H4 (cell line): ENCODE measurements around the gene PITPNM1. TPM values are rescaled to one million over a fixed set of nuclear protein-coding genes. Genes with fewer than 3 reads are reported as not detected.
A peak's percentile ranks its signal among the peaks of the same experiment; 100 is the strongest.
"Not testable (repeated sequence)": the region's sequence is repeated elsewhere in the genome, so short reads cannot be mapped to it uniquely, and the experiment has no call there.

Experiments
- DNase-seq: peaks from one replicate; pipeline ENCODE4 v3.0.0-alpha.2; 2015; ENCODE audit warnings: low spot score
- total RNA-seq: library from RNA; depleted of rRNA; stranded (reverse); fragments of >200 nt; shearing (Covaris generic); gene quantifications from 2 replicates; pipeline ENCODE4 v1.2.3, GENCODE V29; 2014

Gene PITPNM1
- total RNA-seq, 1 experiment from 2014 or later = 13.7 TPM

GRCh38 chr11:67466367-67466766 is 38.8 kb downstream of the PITPNM1 start:
- no peak for DNase-seq

DNA sequence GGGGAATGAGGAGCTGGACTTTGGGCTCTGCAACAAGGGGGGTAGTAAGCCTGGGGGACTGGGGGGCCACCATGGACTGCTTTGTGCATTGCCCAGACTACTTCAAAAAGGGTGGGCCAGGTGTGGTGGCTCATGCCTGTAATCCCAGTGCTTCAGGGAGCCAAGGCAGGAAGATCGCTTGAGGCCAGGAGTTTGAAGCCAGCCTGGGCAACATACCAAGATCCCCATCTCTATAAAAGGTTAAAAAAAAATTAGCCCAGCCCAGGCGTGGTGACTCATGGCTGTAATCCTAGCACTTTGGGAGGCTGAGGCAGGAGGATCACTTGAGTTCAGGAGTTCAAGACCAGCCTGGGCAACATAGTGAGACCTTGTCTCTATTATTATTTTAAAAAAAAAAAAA is 39.6 kb downstream of the PITPNM1 start:
- not testable (repeated sequence) for DNase-seq

- DNase-seq = no peak
Observed at GRCh38 chr11:67465189-67465510, 40.0 kb downstream of the PITPNM1 start.

DNA sequence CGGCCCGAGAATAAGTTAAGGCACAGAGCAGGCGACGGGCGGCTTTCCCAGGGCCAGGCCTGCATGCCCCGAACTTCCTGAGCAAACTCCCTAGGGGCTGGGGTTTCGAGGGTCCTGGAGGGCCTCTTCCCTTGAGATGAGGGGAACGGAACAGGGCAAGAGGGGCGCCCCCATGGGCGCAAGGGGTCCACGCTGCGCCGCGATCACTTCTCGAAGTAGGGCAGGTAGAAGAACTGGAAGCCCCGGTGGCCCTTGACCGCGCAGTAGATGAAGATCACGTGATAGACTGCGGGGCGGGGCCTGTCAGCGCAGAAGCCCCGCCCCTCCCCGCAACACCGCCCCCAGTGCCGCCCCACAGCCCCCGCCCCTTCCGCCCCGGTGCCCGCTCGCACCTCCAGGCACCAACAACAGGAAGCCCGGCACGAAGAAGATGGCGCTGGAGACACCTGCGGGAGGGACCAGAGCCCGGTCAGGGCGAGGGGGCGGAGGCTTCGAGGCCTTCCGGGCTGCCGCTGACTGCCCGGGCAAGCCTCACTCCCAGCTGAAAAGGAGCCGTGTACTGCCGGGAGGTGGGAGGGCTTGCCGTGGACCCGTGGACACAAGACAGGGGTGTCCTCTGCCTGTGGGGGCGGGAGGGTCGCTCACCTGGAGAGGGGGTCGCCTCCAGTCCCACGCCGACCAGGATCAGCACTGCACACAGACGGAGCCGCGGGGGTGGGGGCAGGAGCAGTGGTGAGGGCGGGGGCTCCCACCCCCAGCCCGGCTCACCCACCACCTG is 40.6 kb downstream of the PITPNM1 start:
- peak; percentile 67 for DNase-seq

GRCh38 chr11:67463680-67464410 is 41.3 kb downstream of the PITPNM1 start:
- DNase-seq = peak; percentile 83

- no peak for DNase-seq
Observed at GRCh38 chr11:67463186-67463585, 42.0 kb downstream of the PITPNM1 start.

- DNase-seq = no peak
Observed at GRCh38 chr11:67458266-67458665, 46.9 kb downstream of the PITPNM1 start.

- no peak for DNase-seq
Observed at GRCh38 chr11:67457453-67457852, 47.7 kb downstream of the PITPNM1 start.

- DNase-seq = no peak
Observed at GRCh38 chr11:67456068-67456705, 49.0 kb downstream of the PITPNM1 start.

DNA sequence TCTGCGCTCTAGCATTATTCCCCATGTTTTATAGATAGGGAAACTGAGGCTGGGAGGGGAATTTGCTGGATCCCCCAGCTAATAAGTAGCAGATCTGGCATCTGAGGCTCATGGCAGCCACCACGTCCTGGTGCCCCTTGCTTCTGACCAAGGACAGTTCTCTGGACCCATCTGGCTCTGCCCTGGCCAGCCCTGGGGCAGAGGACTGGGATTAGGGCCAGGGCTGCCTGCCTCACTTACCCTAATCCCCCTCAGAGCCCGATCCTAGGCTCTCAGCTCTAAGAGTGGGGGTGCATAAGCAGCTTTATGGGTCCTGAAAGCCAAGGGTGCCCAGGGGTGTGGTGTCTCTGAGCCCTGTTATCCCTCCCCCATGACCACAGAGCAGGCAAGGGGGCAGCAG is 50.1 kb downstream of the PITPNM1 start, which contains the start of gene CABP4:
Gene CABP4, plus strand, starts transcription at position 301 of the 400 bp plus-strand sequence. Its CDS starts 70 bp downstream, at position 371.
- DNase-seq = no peak

GRCh38 chr11:67453816-67454732 is 51.1 kb downstream of the PITPNM1 start:
- no peak for DNase-seq

DNA sequence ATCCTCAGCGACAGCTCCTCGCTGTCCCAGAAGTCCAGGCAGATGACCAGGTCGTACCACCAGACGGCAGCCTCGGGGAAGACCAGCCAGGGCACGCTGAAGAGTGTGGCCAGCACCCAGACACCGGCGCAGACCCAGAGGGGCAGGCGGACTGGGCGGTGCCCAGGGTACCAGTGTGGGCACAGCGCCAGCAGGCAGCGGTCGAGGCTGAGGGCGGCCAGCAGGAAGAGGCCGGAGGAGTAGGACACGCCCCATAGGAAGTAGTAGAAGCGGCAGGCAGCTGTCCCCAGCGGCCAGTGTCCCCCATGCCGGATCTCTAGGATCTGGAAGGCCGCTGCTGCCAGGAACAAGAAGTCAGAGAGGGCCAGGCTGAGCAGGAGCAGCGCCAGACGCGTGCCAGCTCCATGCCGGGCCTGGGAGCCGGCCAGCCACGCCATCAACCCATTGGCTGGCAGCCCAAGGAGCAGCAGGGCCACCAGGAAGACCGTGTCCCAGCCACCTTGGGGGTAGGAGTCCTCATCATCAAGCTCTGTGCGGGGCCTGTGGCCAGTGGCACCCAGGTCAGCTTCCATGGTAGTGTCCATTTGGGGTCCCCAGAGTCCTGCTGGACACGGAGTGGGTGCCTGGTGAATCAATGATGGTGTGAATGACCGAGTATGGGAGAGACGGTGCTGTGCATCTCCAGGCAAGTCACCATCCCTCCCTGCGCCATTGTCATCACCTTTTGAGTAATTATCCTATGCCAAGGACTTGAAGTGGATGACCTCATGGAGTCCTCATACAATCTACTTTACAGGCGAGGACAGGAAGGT is 52.8 kb downstream of the PITPNM1 start, which contains the start of gene GPR152:
Gene GPR152, minus strand, starts transcription at position 589 of the 812 bp plus-strand sequence. Its CDS starts 5 bp downstream, at position 584.
- no peak for DNase-seq

DNA sequence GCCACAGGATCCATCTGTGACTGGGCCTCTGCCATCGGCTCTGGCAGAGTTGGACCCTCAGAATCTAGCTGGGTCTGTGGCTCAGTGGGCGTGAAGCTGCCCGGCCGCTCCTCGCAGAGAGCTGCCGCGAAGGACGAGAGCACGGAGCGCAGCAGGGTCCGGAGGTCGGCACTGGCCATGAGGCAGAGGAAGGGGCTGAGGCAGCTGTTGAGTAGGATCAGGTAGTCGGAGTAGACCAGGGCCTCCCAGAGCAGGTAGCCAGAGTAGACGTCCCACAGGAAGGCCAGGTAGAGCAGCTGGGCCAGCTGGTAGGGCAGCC is 53.5 kb downstream of the PITPNM1 start:
- no peak for DNase-seq

DNA sequence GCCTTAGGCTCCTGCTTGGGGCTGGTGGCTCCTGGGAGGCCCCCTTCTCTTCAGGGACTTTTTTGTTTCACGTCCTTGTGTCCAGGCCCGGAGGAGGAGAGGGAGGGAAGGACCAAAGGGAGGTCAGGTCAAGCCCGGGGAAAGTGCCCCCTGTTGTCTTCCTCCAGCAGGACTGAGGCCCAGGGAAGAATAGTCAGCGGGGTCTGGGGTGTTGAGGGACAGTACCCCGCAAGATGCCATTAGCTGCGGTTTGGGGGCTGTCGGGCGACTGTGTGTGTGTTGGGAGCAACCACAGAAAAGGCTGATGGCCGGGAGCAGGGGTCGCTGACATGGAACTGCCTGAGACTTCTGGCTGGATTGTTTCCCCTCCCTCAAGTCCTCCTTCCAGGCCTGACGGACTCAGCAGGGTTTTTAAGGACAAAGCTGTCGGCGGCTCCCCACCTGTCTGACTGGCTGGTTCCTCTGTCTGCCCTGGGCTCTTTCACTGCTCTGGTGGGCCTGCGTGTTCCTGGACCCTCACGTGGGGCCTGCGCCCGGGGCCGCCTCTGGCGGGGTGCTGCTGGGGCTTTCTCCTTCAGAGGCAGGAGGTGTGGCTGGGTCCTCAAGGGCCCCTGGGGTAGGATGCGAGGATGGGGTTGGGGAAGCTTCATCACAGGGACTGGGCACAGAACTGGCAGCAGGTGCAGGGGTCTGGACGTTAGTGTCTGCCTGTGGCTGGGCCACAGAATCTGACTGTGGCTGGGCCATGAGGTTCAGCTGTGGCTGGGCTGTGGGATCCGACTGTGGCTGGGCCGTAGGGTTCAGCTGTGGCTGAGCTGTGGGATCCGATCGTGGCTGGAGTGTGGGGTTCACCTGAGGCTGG is 54.1 kb downstream of the PITPNM1 start:
- no peak for DNase-seq

- no peak for DNase-seq
Observed at GRCh38 chr11:67449116-67449844, 55.9 kb downstream of the PITPNM1 start.

DNA sequence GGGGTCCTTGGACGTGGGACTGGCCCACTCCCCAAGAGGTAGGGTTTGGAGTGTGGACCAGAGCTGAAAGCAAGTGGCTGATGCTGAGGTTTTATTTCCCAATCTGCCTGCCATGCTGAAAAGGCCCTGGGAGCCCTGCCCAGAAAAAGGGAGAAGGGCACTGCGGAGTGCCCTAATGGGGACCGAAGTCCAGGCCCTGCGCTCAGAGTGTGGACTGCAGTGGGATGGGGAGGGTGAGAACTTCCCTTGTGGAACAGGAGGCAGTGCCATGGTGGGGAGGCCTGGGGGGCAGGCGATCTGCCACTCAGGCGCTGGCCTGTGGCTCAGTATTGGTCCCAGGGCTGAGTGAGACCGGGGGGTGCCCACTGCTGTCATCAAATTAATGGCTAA is 56.9 kb downstream of the PITPNM1 start:
- no peak for DNase-seq

DNA sequence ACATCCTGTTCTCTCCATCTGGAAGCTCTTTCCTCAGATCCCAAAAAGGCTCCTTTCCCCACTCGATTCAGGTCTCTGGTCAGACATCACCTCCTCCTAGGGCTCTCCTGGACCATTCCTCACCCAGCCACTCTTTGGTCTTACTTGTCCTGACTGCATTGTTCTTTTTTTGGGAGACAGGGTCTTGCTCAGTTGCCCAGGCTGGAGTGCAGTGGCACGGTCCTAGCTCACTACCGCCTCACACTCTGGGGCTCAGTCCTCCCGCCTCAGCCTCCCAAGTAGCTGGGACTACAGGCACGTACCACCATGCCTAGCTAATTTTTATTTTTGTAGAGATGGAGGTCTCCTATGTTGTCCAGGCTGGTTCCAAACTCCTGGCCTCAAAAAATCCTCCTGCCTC is 59.6 kb downstream of the PITPNM1 start:
- DNase-seq = no peak

GRCh38 chr11:67442504-67443404 is 62.4 kb downstream of the PITPNM1 start:
- DNase-seq = no peak
